Hepatocyte (in vitro differentiated cells): ENCODE measurements around the gene ARID1A. TPM values are rescaled to one million over a fixed set of nuclear protein-coding genes. Genes with fewer than 3 reads are reported as not detected.

Experiments
- DNase-seq: peaks from one replicate; pipeline ENCODE4 v3.0.0-alpha.2; 2016; ENCODE audit warnings: low spot score
- H2AFZ ChIP-seq: fragments of 200-600 bp; sonication (generic); 2 replicates; pipeline ENCODE4 v1.6.0; 2016; ENCODE audit warnings: antibody characterized with exemption, mild to moderate bottlenecking
- H3K27ac ChIP-seq: fragments of 200-600 bp; sonication (generic); 2 replicates; pipeline ENCODE4 v1.5.1; 2016; ENCODE audit warnings: mild to moderate bottlenecking
- H3K27me3 ChIP-seq: fragments of 200-600 bp; sonication (generic); 2 replicates; pipeline ENCODE4 v1.6.1; 2016
- H3K36me3 ChIP-seq: fragments of 200-600 bp; sonication (generic); replicated peaks from 2 replicates; pipeline ENCODE4 v1.5.1; 2016; ENCODE audit warnings: low read depth; ENCODE audit not compliant: insufficient read depth
- H3K4me1 ChIP-seq: fragments of 200-600 bp; sonication (generic); 2 replicates; pipeline ENCODE4 v1.5.1; 2016; ENCODE audit warnings: mild to moderate bottlenecking, moderate library complexity; ENCODE audit not compliant: insufficient read depth
- H3K4me2 ChIP-seq: fragments of 200-600 bp; sonication (generic); 2 replicates; pipeline ENCODE4 v1.6.0; 2016
- H3K4me3 ChIP-seq: fragments of 200-600 bp; sonication (generic); 2 replicates; pipeline ENCODE4 v1.5.1; 2016; ENCODE audit warnings: mild to moderate bottlenecking
- H3K79me2 ChIP-seq: fragments of 200-600 bp; sonication (generic); 2 replicates; pipeline ENCODE4 v1.6.0; 2017; ENCODE audit warnings: mild to moderate bottlenecking
- H3K9me2 ChIP-seq: fragments of 200-600 bp; sonication (generic); replicated peaks from 2 replicates; pipeline ENCODE4 v1.6.0; 2017; ENCODE audit warnings: mild to moderate bottlenecking; ENCODE audit not compliant: insufficient read depth
- H3K9me3 ChIP-seq: fragments of 200-600 bp; sonication (generic); 2 replicates; pipeline ENCODE4 v1.5.1; 2016; ENCODE audit warnings: low read depth, mild to moderate bottlenecking
- H4K20me1 ChIP-seq: fragments of 200-600 bp; sonication (generic); 2 replicates; pipeline ENCODE4 v1.6.0; 2016; ENCODE audit warnings: mild to moderate bottlenecking; ENCODE audit not compliant: insufficient read depth, poor library complexity, severe bottlenecking
- CTCF ChIP-seq: fragments of 200-600 bp; sonication (generic); IDR thresholded peaks from 2 replicates; pipeline ENCODE4 v1.5.1; 2016; ENCODE audit warnings: antibody characterized with exemption, mild to moderate bottlenecking; ENCODE audit not compliant: poor library complexity
- EZH2 ChIP-seq: fragments of 200-600 bp; sonication (generic); IDR thresholded peaks from 2 replicates; pipeline ENCODE4 v1.6.1; 2016; ENCODE audit warnings: antibody characterized with exemption, mild to moderate bottlenecking, borderline replicate concordance
- EZH2phosphoT487 ChIP-seq: fragments of 200-600 bp; sonication (generic); IDR thresholded peaks from one replicate; pipeline ENCODE4 v1.6.1; 2018; ENCODE audit warnings: antibody characterized with exemption, mild to moderate bottlenecking, low read depth, moderate library complexity; ENCODE audit not compliant: unreplicated experiment, severe bottlenecking
- WGBS: methylation state at CpG from one replicate; pipeline ENCODE4 v1.1.6; 2016; ENCODE audit warnings: low lambda C conversion rate; ENCODE audit errors: missing lambda C conversion rate; 5-methylcytosine and 5-hydroxymethylcytosine counted together
- polyA plus RNA-seq: library from polyadenylated mRNA; unstranded; fragments of >200 nt; fragmentation: Nextera tagmentation; extraction: Ambion mirVana; gene quantifications from 2 replicates; pipeline ENCODE4 v1.2.1, GENCODE V29; 2016
- total RNA-seq: library from RNA; depleted of rRNA; stranded (reverse); fragments of >200 nt; gene quantifications from 2 replicates; pipeline ENCODE4 v1.2.3, GENCODE V29; 2014

ARID1A gene
- total and polyA plus RNA-seq, 2 experiments from 2014 or later, result 27.9 to 35.8 TPM

GRCh38 chr1:26749458-26749857 is 53.6 kb downstream of the ARID1A start:
- Histone ChIP-seq H2AFZ (no peak overlapping the region), H4K20me1 (peaks cover 73% of the 10 kb centered on the region), H3K27me3 (no peaks in the 10 kb centered on the region), H3K36me3 (no peaks in the 10 kb centered on the region), H3K9me2 (no peaks in the 10 kb centered on the region), H3K9me3 (no peaks in the 10 kb centered on the region), H3K4me2 (no peak overlapping the region), H3K27ac (no peak overlapping the region), H3K4me3 (no peak overlapping the region), H3K4me1 (no peaks in the 10 kb centered on the region), H3K79me2 (peaks cover 99% of the 10 kb centered on the region)
- 82% methylated on average over 5 of the region's 5 CpGs for WGBS
- TF ChIP-seq CTCF (no peak), EZH2phosphoT487 (no peak), EZH2 (no peak)
- no peak for DNase-seq

- no peak for TF ChIP-seq EZH2phosphoT487
- TF ChIP-seq CTCF, result no peak
- no peak for TF ChIP-seq EZH2
- no peaks in the 10 kb centered on the region for H3K9me3 ChIP-seq
- no peak overlapping the region for H3K4me2 ChIP-seq
- H3K79me2 ChIP-seq, result peaks cover 99% of the 10 kb centered on the region
- no peak for DNase-seq
- no peak overlapping the region for H3K4me3 ChIP-seq
- no peaks in the 10 kb centered on the region for H3K4me1 ChIP-seq
- H3K36me3 ChIP-seq, result no peaks in the 10 kb centered on the region
- H2AFZ ChIP-seq, result no peak overlapping the region
- peaks cover 73% of the 10 kb centered on the region for H4K20me1 ChIP-seq
- H3K27me3 ChIP-seq, result no peaks in the 10 kb centered on the region
- no peak overlapping the region for H3K27ac ChIP-seq
- WGBS, result 95% methylated on average over 1 of the region's 1 CpG
- no peaks in the 10 kb centered on the region for H3K9me2 ChIP-seq
These were observed 54.6 kb downstream of the ARID1A start for GRCh38 chr1:26750428-26750827.

GRCh38 chr1:26752519-26752918 is 56.7 kb downstream of the ARID1A start:
- H3K27ac ChIP-seq, result no peak overlapping the region
- no peak overlapping the region for H3K4me2 ChIP-seq
- no peak overlapping the region for H3K4me3 ChIP-seq
- H3K9me3 ChIP-seq, result no peaks in the 10 kb centered on the region
- H3K4me1 ChIP-seq, result no peaks in the 10 kb centered on the region
- H3K79me2 ChIP-seq, result peaks cover 97% of the 10 kb centered on the region
- no peaks in the 10 kb centered on the region for H3K36me3 ChIP-seq
- no peak overlapping the region for H2AFZ ChIP-seq
- no peak for DNase-seq
- no peaks in the 10 kb centered on the region for H3K27me3 ChIP-seq
- H3K9me2 ChIP-seq, result no peaks in the 10 kb centered on the region
- peaks cover 64% of the 10 kb centered on the region for H4K20me1 ChIP-seq
- 96% methylated on average over 4 of the region's 4 CpGs for WGBS
- TF ChIP-seq EZH2phosphoT487, result no peak

- Histone ChIP-seq H3K27ac (no peak overlapping the region), H3K4me2 (no peak overlapping the region), H3K4me3 (no peak overlapping the region), H3K27me3 (no peaks in the 10 kb centered on the region), H3K36me3 (no peaks in the 10 kb centered on the region), H2AFZ (no peak overlapping the region), H3K9me2 (no peaks in the 10 kb centered on the region), H4K20me1 (peaks cover 64% of the 10 kb centered on the region), H3K79me2 (peaks cover 97% of the 10 kb centered on the region), H3K9me3 (no peaks in the 10 kb centered on the region), H3K4me1 (no peaks in the 10 kb centered on the region)
- WGBS, result 85% methylated on average over 5 of the region's 5 CpGs
- TF ChIP-seq CTCF (no peak), EZH2 (no peak)
- DNase-seq, result no peak
These were observed 58.5 kb downstream of the ARID1A start for GRCh38 chr1:26754086-26754874.
